ENCODE data around the gene FLNB. TPM values are rescaled to one million over a fixed set of nuclear protein-coding genes. Genes with fewer than 3 reads are reported as not detected.
A peak's percentile ranks its signal among the peaks of the same experiment; 100 is the strongest.

FLNB gene
- total RNA-seq, 1 experiment from 2014 or later: 315 TPM

DNA sequence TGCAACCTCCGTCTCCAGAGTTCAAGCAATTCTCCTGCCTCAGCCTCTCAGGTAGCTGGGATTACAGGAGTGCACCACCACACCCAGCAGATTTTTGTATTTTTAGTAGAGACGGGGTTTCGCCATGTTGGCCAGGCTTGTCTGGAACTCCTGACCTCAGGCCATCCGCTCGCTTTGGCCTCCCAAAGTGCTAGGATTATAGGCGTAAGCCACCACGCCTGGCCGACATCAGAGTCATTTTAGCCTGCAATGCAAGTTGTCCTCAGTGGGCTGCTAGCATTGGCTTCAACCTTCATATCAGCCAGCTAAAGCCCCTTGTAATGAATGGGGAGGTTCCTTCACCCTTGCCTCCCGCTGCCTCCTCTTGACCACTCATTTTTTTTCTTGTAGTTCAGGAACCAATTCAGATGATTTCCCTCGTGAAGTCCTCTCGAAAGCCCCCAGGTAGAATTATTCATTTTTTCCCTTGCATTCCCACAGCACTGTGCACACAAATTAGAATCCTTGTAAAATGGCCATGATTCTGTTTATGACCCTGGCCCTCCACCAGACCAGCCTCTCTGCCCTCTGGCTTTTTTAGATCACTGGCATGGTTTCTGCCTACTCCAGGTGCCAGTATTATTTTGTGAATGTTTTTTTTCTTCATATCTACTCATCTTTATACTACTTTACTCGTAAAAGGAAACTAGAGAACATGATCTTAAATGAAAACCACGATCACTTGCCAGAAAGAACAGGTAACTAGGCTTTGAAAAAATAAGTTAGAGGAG, 29.1 kb downstream of the FLNB start:
- ChIA-PET POLR2A (no interaction called here), CTCF (no interaction called here)
- peak overlapping the region; percentile 54 for H3K27ac Mint-ChIP-seq (ENCODE audit: unreplicated experiment)
- H3K4me1 Mint-ChIP-seq (ENCODE audit: low read depth, unreplicated experiment): peaks cover 26% of the 10 kb centered on the region
- no TSS peak for BruUV-seq (replicated peaks)
- no peak overlapping the region for H3K4me3 Mint-ChIP-seq (ENCODE audit: unreplicated experiment)
- Histone ChIP-seq H3K4me1 (peaks cover 79% of the 10 kb centered on the region), H3K4me3 (ENCODE audit: low read depth, low read length) (no peak overlapping the region), H3K9me3 (no peaks in the 10 kb centered on the region), H3K27me3 (replicated peaks; ENCODE audit: control insufficient read depth, insufficient read depth, low read length) (no peaks in the 10 kb centered on the region), H3K36me3 (ENCODE audit: control insufficient read depth, insufficient read depth, low read length) (no peaks in the 10 kb centered on the region)
- DNase-seq: no peak
- no peaks in the 10 kb centered on the region for H3K9me3 Mint-ChIP-seq (ENCODE audit: unreplicated experiment)
- H3K36me3 Mint-ChIP-seq (ENCODE audit: insufficient read depth, unreplicated experiment): peaks cover 61% of the 10 kb centered on the region
- intact Hi-C loops (cut with micrococcal nuclease; ENCODE audit: unreplicated experiment): loop anchor here (2.0 kb wide), 1 partner anchor 17 kb away; no protein-coding TSS in a partner anchor
- TF ChIP-seq, protein P1, sequence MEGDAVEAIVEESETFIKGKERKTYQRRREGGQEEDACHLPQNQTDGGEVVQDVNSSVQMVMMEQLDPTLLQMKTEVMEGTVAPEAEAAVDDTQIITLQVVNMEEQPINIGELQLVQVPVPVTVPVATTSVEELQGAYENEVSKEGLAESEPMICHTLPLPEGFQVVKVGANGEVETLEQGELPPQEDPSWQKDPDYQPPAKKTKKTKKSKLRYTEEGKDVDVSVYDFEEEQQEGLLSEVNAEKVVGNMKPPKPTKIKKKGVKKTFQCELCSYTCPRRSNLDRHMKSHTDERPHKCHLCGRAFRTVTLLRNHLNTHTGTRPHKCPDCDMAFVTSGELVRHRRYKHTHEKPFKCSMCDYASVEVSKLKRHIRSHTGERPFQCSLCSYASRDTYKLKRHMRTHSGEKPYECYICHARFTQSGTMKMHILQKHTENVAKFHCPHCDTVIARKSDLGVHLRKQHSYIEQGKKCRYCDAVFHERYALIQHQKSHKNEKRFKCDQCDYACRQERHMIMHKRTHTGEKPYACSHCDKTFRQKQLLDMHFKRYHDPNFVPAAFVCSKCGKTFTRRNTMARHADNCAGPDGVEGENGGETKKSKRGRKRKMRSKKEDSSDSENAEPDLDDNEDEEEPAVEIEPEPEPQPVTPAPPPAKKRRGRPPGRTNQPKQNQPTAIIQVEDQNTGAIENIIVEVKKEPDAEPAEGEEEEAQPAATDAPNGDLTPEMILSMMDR (IDR thresholded peaks at IDR 0.05; ENCODE audit: insufficient read depth in 1 of 2, low read depth in 1 of 2, low read length in 1 of 2, severe bottlenecking in 1 of 2, unreplicated experiment in 1 of 2): no peak
- no peaks in the 10 kb centered on the region for H3K27me3 Mint-ChIP-seq (ENCODE audit: insufficient read depth, unreplicated experiment)

DNA sequence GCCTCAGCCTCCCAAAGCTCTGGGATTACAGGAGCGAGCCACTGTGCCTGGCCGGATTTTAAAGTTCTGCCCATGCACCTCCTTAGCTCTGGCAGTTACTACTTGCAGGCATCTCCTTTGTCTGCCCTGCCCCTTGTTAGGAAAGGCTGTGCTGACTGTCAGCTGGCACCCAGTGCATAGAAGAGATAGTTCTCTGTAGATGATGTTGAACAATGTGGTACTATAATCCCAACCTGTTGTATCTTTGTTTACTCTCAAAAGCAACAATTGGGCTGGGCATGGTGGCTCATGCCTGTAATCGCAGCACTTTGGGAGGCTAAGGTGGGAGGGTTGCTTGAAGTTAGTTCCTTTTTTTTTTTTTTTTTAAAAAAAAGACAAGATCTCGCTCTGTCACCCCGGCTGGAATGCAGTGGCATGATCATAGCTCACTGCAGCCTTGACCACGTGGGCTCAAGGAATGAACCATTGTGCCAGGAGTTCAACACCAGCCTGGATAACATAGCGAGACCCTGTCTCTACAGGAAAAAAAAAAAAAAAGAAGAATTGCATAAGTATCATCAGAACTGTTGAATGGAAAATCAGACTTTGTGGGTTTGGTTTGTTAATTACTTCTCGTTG, 30.6 kb downstream of the FLNB start:
- Histone ChIP-seq H3K4me3 (ENCODE audit: low read depth, low read length) (no peak overlapping the region), H3K27me3 (replicated peaks; ENCODE audit: control insufficient read depth, insufficient read depth, low read length) (no peaks in the 10 kb centered on the region), H3K4me1 (peaks cover 86% of the 10 kb centered on the region), H3K9me3 (no peaks in the 10 kb centered on the region), H3K36me3 (ENCODE audit: control insufficient read depth, insufficient read depth, low read length) (no peaks in the 10 kb centered on the region)
- peak overlapping the region; percentile 53 for H3K27ac Mint-ChIP-seq (ENCODE audit: unreplicated experiment)
- DNase-seq: no peak
- ChIA-PET CTCF (no interaction called here), POLR2A (interaction anchor here (0.6 kb wide), 1 partner anchor 23 kb away, joined by 6 read pairs; no protein-coding TSS in a partner anchor)
- H3K4me3 Mint-ChIP-seq (ENCODE audit: unreplicated experiment): no peak overlapping the region
- no peaks in the 10 kb centered on the region for H3K27me3 Mint-ChIP-seq (ENCODE audit: insufficient read depth, unreplicated experiment)
- TF ChIP-seq, protein P1 (IDR thresholded peaks at IDR 0.05; ENCODE audit: insufficient read depth in 1 of 2, low read depth in 1 of 2, low read length in 1 of 2, severe bottlenecking in 1 of 2, unreplicated experiment in 1 of 2): no peak
- intact Hi-C loops (cut with micrococcal nuclease; ENCODE audit: unreplicated experiment): no loop called here
- BruUV-seq (replicated peaks): no TSS peak
- peaks cover 52% of the 10 kb centered on the region for H3K36me3 Mint-ChIP-seq (ENCODE audit: insufficient read depth, unreplicated experiment)
- no peaks in the 10 kb centered on the region for H3K9me3 Mint-ChIP-seq (ENCODE audit: unreplicated experiment)
- peaks cover 24% of the 10 kb centered on the region for H3K4me1 Mint-ChIP-seq (ENCODE audit: low read depth, unreplicated experiment)

DNA sequence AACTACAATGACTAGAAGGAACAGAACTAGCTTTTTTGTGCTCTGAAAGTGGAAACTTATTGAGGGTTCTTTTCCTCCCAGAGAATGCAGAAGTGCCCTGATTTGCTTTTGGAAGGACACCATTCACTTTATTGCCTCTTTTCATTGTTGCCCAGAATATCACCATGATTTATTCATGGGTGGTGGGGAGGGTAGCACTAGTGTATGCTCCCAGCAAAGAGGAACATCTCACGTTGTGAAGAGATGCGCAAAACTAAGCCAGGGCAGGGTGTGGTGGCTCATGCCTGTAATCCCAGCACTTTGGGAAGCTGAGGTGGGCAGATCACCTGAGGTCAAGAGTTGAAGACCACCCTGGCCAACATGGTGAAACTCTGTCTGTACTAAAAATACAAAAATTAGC, 31.4 kb downstream of the FLNB start:
- Histone ChIP-seq H3K4me1 (peaks cover 84% of the 10 kb centered on the region), H3K36me3 (ENCODE audit: control insufficient read depth, insufficient read depth, low read length) (no peaks in the 10 kb centered on the region), H3K4me3 (ENCODE audit: low read depth, low read length) (no peak overlapping the region), H3K9me3 (no peaks in the 10 kb centered on the region), H3K27me3 (replicated peaks; ENCODE audit: control insufficient read depth, insufficient read depth, low read length) (no peaks in the 10 kb centered on the region)
- intact Hi-C loops (cut with micrococcal nuclease; ENCODE audit: unreplicated experiment): no loop called here
- Mint-ChIP-seq H3K27ac (ENCODE audit: unreplicated experiment) (peak overlapping the region; percentile 53), H3K27me3 (ENCODE audit: insufficient read depth, unreplicated experiment) (no peaks in the 10 kb centered on the region), H3K36me3 (ENCODE audit: insufficient read depth, unreplicated experiment) (peaks cover 48% of the 10 kb centered on the region), H3K9me3 (ENCODE audit: unreplicated experiment) (no peaks in the 10 kb centered on the region), H3K4me1 (ENCODE audit: low read depth, unreplicated experiment) (peaks cover 24% of the 10 kb centered on the region), H3K4me3 (ENCODE audit: unreplicated experiment) (no peak overlapping the region)
- no peak for DNase-seq
- TF ChIP-seq, protein P1 (IDR thresholded peaks at IDR 0.05; ENCODE audit: insufficient read depth in 1 of 2, low read depth in 1 of 2, low read length in 1 of 2, severe bottlenecking in 1 of 2, unreplicated experiment in 1 of 2): no peak
- ChIA-PET POLR2A (no interaction called here), CTCF (no interaction called here)
- no TSS peak for BruUV-seq (replicated peaks)

All from Caco-2 (cell line).